Erythroblast (primary cell): Measurements from ENCODE around the gene VSTM2B.

Experiments
- GATA1 ChIP-seq: IDR thresholded peaks from 2 replicates; pipeline ENCODE4 v1.6.1; 2011; ENCODE audit warnings: low read depth, mild to moderate bottlenecking, control low read depth, low read length, moderate library complexity
- POLR2A ChIP-seq: IDR thresholded peaks from 2 replicates; pipeline ENCODE4 v1.6.1; 2011; ENCODE audit warnings: mild to moderate bottlenecking, low read length

- TF ChIP-seq POLR2A, result no peak
- no peak for TF ChIP-seq GATA1
Measured at GRCh38 chr19:29531458-29532025, 5.7 kb downstream of the VSTM2B start.
